ENCODE measurements around the gene FKBP5. TPM values are rescaled to one million over a fixed set of nuclear protein-coding genes. Genes with fewer than 3 reads are reported as not detected.
"Not testable (repeated sequence)": the region's sequence is repeated elsewhere in the genome, so short reads cannot be mapped to it uniquely, and the experiment has no call there.

FKBP5 gene
- total and polyA plus RNA-seq, 2 donors (not counting 3 experiments of a cell fraction or from before 2014, with no cell fraction given) = 16.7 to 56.8 TPM

GRCh38 chr6:35539223-35539622, 149.5 kb downstream of the FKBP5 start:
- dilution Hi-C loops (cut with MboI; ENCODE audit: extremely low pct_ligation_motif_present, low sequenced_read_pairs) (no loop called here), intact Hi-C loops (cut with micrococcal nuclease) (no loop called here)
- no peaks in the 10 kb centered on the region for H3K36me3 ChIP-seq (ENCODE audit: control insufficient read depth in 2 of 2, extremely low read depth in 1 of 2, insufficient read depth in 2 of 2, low read length in 2 of 2)
- no peak overlapping the region for H3K9ac ChIP-seq (replicated peaks; ENCODE audit: extremely low read depth, insufficient read depth, low read length)
- no peaks in the 10 kb centered on the region for H3K9me3 ChIP-seq (replicated peaks; ENCODE audit: control insufficient read depth, insufficient read depth, low read length)
- ChIA-PET CTCF (interaction anchor here (1.3 to 2.2 kb wide), 2 partner anchors 14 to 22 kb away, joined by 3 to 6 read pairs; no protein-coding TSS in a partner anchor), POLR2A (no interaction called here)
- H3K79me2 ChIP-seq (ENCODE audit: control insufficient read depth, insufficient read depth, low read length) = no peaks in the 10 kb centered on the region
- H2AFZ ChIP-seq (ENCODE audit: low read depth, low read length) = no peak overlapping the region
- H3K4me1 ChIP-seq (ENCODE audit: control insufficient read depth, extremely low read depth, insufficient read depth, low read length) = no peaks in the 10 kb centered on the region
- peaks cover 0 to 6% of the 10 kb centered on the region in 2 experiments for H3K27me3 ChIP-seq (ENCODE audit: control insufficient read depth in 2 of 2, insufficient read depth in 2 of 2, low read length in 2 of 2)
- H3K27ac ChIP-seq (ENCODE audit: insufficient read depth, low read depth, low read length) = no peak overlapping the region
- no peaks in the 10 kb centered on the region for H4K20me1 ChIP-seq (replicated peaks; ENCODE audit: control insufficient read depth, extremely low read depth, insufficient read depth, low read length)
- DNase-seq (ENCODE audit: low read depth, low spot score) = no peak
- H3K4me2 ChIP-seq (ENCODE audit: insufficient read depth, low read length) = no peak overlapping the region
- TF ChIP-seq GATA2 (IDR thresholded peaks at IDR 0.05; ENCODE audit: insufficient read depth, insufficient read length, low read depth, low read length) (no peak), POLR2A (IDR thresholded peaks at IDR 0.05; ENCODE audit: low read depth, low read length) (no peak), CTCF (IDR thresholded peaks at IDR 0.05; ENCODE audit: extremely low read depth in 1 of 2, insufficient read depth in 1 of 2, low read depth in 1 of 2, low read length in 2 of 2) (no peak), POLR2AphosphoS5 (IDR thresholded peaks at IDR 0.05; ENCODE audit: insufficient read depth, low read depth, low read length) (no peak)
- H3K4me3 ChIP-seq (replicated peaks in 1 of 3; ENCODE audit: insufficient read depth in 1 of 3, low read depth in 1 of 3, low read length in 3 of 3) = no peak overlapping the region
- no peak for FAIRE-seq
- no TSS peak for BruUV-seq (replicated peaks)
- no peaks in the 10 kb centered on the region for H3K9me1 ChIP-seq (replicated peaks; ENCODE audit: control insufficient read depth, extremely low read depth, insufficient read depth, low read length)

GRCh38 chr6:35535847-35536246, 152.9 kb downstream of the FKBP5 start:
- H3K9me1 ChIP-seq (replicated peaks; ENCODE audit: control insufficient read depth, extremely low read depth, insufficient read depth, low read length); intact Hi-C loops (cut with micrococcal nuclease); H3K36me3 ChIP-seq (ENCODE audit: control insufficient read depth in 2 of 2, extremely low read depth in 1 of 2, insufficient read depth in 2 of 2, low read length in 2 of 2); H4K20me1 ChIP-seq (replicated peaks; ENCODE audit: control insufficient read depth, extremely low read depth, insufficient read depth, low read length); H3K4me3 ChIP-seq (replicated peaks in 1 of 3; ENCODE audit: insufficient read depth in 1 of 3, low read depth in 1 of 3, low read length in 3 of 3); dilution Hi-C loops (cut with MboI; ENCODE audit: extremely low pct_ligation_motif_present, low sequenced_read_pairs); FAIRE-seq; DNase-seq (ENCODE audit: low read depth, low spot score); H3K4me2 ChIP-seq (ENCODE audit: insufficient read depth, low read length); H2AFZ ChIP-seq (ENCODE audit: low read depth, low read length); H3K4me1 ChIP-seq (ENCODE audit: control insufficient read depth, extremely low read depth, insufficient read depth, low read length); H3K9me3 ChIP-seq (replicated peaks; ENCODE audit: control insufficient read depth, insufficient read depth, low read length); H3K27ac ChIP-seq (ENCODE audit: insufficient read depth, low read depth, low read length); POLR2A ChIA-PET; H3K79me2 ChIP-seq (ENCODE audit: control insufficient read depth, insufficient read depth, low read length); H3K9ac ChIP-seq (replicated peaks; ENCODE audit: extremely low read depth, insufficient read depth, low read length); BruUV-seq (replicated peaks): not testable (repeated sequence)
- H3K27me3 ChIP-seq (ENCODE audit: control insufficient read depth in 2 of 2, insufficient read depth in 2 of 2, low read length in 2 of 2) = peaks cover 2 to 12% of the 10 kb centered on the region in 2 experiments
- CTCF ChIA-PET = interaction anchor here (1.8 to 1.9 kb wide), 2 partner anchors 14 to 200 kb away, joined by 3 to 13 read pairs; no protein-coding TSS in a partner anchor
